SW 1271 (cell line): ENCODE measurements around the gene ADGRL3.

Source experiments
- DNase-seq, 2 experiments: peaks; one replicate each; lab custom pipeline; 2025; lab: John Stamatoyannopoulos, UW

ADGRL3 gene

GRCh38 chr4:61995717-61996340 lies 795.7 kb downstream of the ADGRL3 start:
- no peak for DNase-seq

GRCh38 chr4:61996943-61997342 lies 796.8 kb downstream of the ADGRL3 start:
- no peak for DNase-seq

GRCh38 chr4:61997831-61998230 lies 797.7 kb downstream of the ADGRL3 start:
- DNase-seq = no peak

- no peak for DNase-seq
These were observed 803.6 kb downstream of the ADGRL3 start for GRCh38 chr4:62003695-62004094.

- DNase-seq = no peak
These were observed 804.8 kb downstream of the ADGRL3 start for GRCh38 chr4:62004881-62005280.

GRCh38 chr4:62006108-62006507 lies 806.0 kb downstream of the ADGRL3 start:
- DNase-seq = no peak

- DNase-seq = no peak
These were observed 815.1 kb downstream of the ADGRL3 start for GRCh38 chr4:62015043-62015739.

GRCh38 chr4:62018537-62018936 lies 818.4 kb downstream of the ADGRL3 start:
- DNase-seq = no peak

- DNase-seq = no peak
These were observed 823.5 kb downstream of the ADGRL3 start for GRCh38 chr4:62023633-62024032.

- DNase-seq = no peak
These were observed 828.6 kb downstream of the ADGRL3 start for GRCh38 chr4:62028745-62029144.

- no peak for DNase-seq
These were observed 830.8 kb downstream of the ADGRL3 start for GRCh38 chr4:62030958-62031357.

GRCh38 chr4:62037571-62037970 lies 837.4 kb downstream of the ADGRL3 start:
- DNase-seq = no peak

- no peak for DNase-seq
These were observed 851.2 kb downstream of the ADGRL3 start for GRCh38 chr4:62051332-62051731.

- DNase-seq = no peak
These were observed 853.8 kb downstream of the ADGRL3 start for GRCh38 chr4:62053974-62054373.

- DNase-seq = no peak
These were observed 856.9 kb downstream of the ADGRL3 start for GRCh38 chr4:62057031-62057430.

- no peak for DNase-seq
These were observed 858.4 kb downstream of the ADGRL3 start for GRCh38 chr4:62058571-62058970.

GRCh38 chr4:62070291-62070852 lies 870.2 kb downstream of the ADGRL3 start:
- no peak for DNase-seq

GRCh38 chr4:62075089-62075488 lies 875.0 kb downstream of the ADGRL3 start:
- DNase-seq = no peak

- DNase-seq = no peak
These were observed 875.4 kb downstream of the ADGRL3 start for GRCh38 chr4:62075521-62075920.

GRCh38 chr4:62077406-62077805 lies 877.3 kb downstream of the ADGRL3 start:
- DNase-seq = no peak

- no peak for DNase-seq
These were observed 880.3 kb downstream of the ADGRL3 start for GRCh38 chr4:62080431-62080830.

- DNase-seq = no peak
These were observed 887.6 kb downstream of the ADGRL3 start for GRCh38 chr4:62087706-62088105.

- DNase-seq = no peak
These were observed 893.6 kb downstream of the ADGRL3 start for GRCh38 chr4:62093735-62094134.

- DNase-seq = no peak
These were observed 896.8 kb downstream of the ADGRL3 start for GRCh38 chr4:62096881-62097280.
